Stimulated activated CD8-positive, alpha-beta memory T cell treated with anti-CD3 and anti-CD28 coated beads, Interleukin-7, amount 100 ng/mL, for 48 hours (primary cell): Measurements from ENCODE around the gene DNMT3L.
"Not testable (repeated sequence)": the region's sequence is repeated elsewhere in the genome, so short reads cannot be mapped to it uniquely, and the experiment has no call there.

ENCODE experiments used
- DNase-seq, 2 donors: peaks; one replicate each; pipeline ENCODE4 v3.0.0-alpha.2; 2020; ENCODE audit warnings: low read depth in 1 of 2; ENCODE audit errors: extremely low read depth in 1 of 2

Gene DNMT3L

GRCh38 chr21:44295163-44295573 is 33.5 kb upstream of the DNMT3L start:
- DNase-seq, result no peak

GRCh38 chr21:44294391-44295162 is 32.9 kb upstream of the DNMT3L start:
- no peak for DNase-seq

GRCh38 chr21:44293551-44294231 is 32.0 kb upstream of the DNMT3L start:
- no peak for DNase-seq

- no peak for DNase-seq
Measured at GRCh38 chr21:44292812-44293195, 31.1 kb upstream of the DNMT3L start.

- DNase-seq, result no peak
Measured at GRCh38 chr21:44291936-44292811, 30.5 kb upstream of the DNMT3L start.

GRCh38 chr21:44291078-44291935 is 29.6 kb upstream of the DNMT3L start:
- no peak for DNase-seq

- DNase-seq, result no peak
Measured at GRCh38 chr21:44290327-44291077, 28.8 kb upstream of the DNMT3L start.

GRCh38 chr21:44289381-44290010 is 27.8 kb upstream of the DNMT3L start:
- DNase-seq, result no peak

GRCh38 chr21:44288251-44289110 is 26.8 kb upstream of the DNMT3L start:
- DNase-seq, result no peak

- no peak for DNase-seq
Measured at GRCh38 chr21:44286716-44287632, 25.3 kb upstream of the DNMT3L start.

- no peak for DNase-seq
Measured at GRCh38 chr21:44286086-44286715, 24.5 kb upstream of the DNMT3L start.

GRCh38 chr21:44285138-44285992 is 23.7 kb upstream of the DNMT3L start, which contains the start of gene AIRE:
TSS of gene AIRE (plus strand) at chr21:44285876. CDS start at chr21:44286007, 131 bp downstream.
- DNase-seq, result no peak

- no peak for DNase-seq
Measured at GRCh38 chr21:44283948-44284347, 22.3 kb upstream of the DNMT3L start.

GRCh38 chr21:44283211-44283785 is 21.6 kb upstream of the DNMT3L start:
- not testable (repeated sequence) for DNase-seq

GRCh38 chr21:44282370-44282769 is 20.7 kb upstream of the DNMT3L start:
- DNase-seq, result no peak
